MM.1S (cell line): Measurements from ENCODE around the gene FAM131C.
"Not testable (repeated sequence)": the region's sequence is repeated elsewhere in the genome, so short reads cannot be mapped to it uniquely, and the experiment has no call there.

Experiments used
- DNase-seq: peaks from one replicate; pipeline ENCODE4 v3.0.0-alpha.2; 2015
- H2AFZ ChIP-seq: fragments of 300-600 bp; sonication (generic); 2 replicates; pipeline ENCODE4 v1.6.0; 2016; ENCODE audit warnings: antibody characterized with exemption, low read length
- H3F3A ChIP-seq: fragments of 300-600 bp; sonication (generic); 2 replicates; pipeline ENCODE4 v1.6.1; 2016; ENCODE audit warnings: mild to moderate bottlenecking, antibody characterized with exemption, low read length, moderate library complexity, mixed read lengths; ENCODE audit not compliant: insufficient read depth
- H3K27ac ChIP-seq: fragments of 300-600 bp; sonication (generic); 2 replicates; pipeline ENCODE4 v1.5.1; 2016; ENCODE audit warnings: mild to moderate bottlenecking, low read length
- H3K27me3 ChIP-seq: fragments of 300-600 bp; sonication (generic); replicated peaks from 2 replicates; pipeline ENCODE4 v1.6.0; 2016; ENCODE audit warnings: low read length; ENCODE audit not compliant: insufficient read depth
- H3K36me3 ChIP-seq: fragments of 300-600 bp; sonication (generic); replicated peaks from 2 replicates; pipeline ENCODE4 v1.6.1; 2016; ENCODE audit warnings: mild to moderate bottlenecking, low read length, mixed read lengths; ENCODE audit not compliant: insufficient read depth
- H3K4me1 ChIP-seq: fragments of 300-600 bp; sonication (generic); 2 replicates; pipeline ENCODE4 v1.6.1; 2016; ENCODE audit warnings: low read length, mixed read lengths
- H3K4me2 ChIP-seq: fragments of 300-600 bp; sonication (generic); 2 replicates; pipeline ENCODE4 v1.6.0; 2016; ENCODE audit warnings: low read depth, low read length
- H3K4me3 ChIP-seq: fragments of 300-600 bp; sonication (generic); 2 replicates; pipeline ENCODE4 v1.5.1; 2016; ENCODE audit warnings: low read length, mixed read lengths
- H3K79me2 ChIP-seq: fragments of 300-600 bp; sonication (generic); 2 replicates; pipeline ENCODE4 v1.6.1; 2016; ENCODE audit warnings: mixed run types, low read length, mixed read lengths
- H3K9ac ChIP-seq: fragments of 300-600 bp; sonication (generic); 2 replicates; pipeline ENCODE4 v1.6.1; 2016; ENCODE audit warnings: low read length, mixed read lengths
- H3K9me2 ChIP-seq: fragments of 300-600 bp; sonication (generic); replicated peaks from 2 replicates; pipeline ENCODE4 v1.6.1; 2016; ENCODE audit warnings: mild to moderate bottlenecking, low read length, mixed read lengths; ENCODE audit not compliant: insufficient read depth
- H3K9me3 ChIP-seq: fragments of 300-600 bp; sonication (generic); replicated peaks from 2 replicates; pipeline ENCODE4 v1.6.1; 2016; ENCODE audit warnings: mild to moderate bottlenecking, low read length, mixed read lengths; ENCODE audit not compliant: insufficient read depth
- H4K20me1 ChIP-seq: fragments of 300-600 bp; sonication (generic); 2 replicates; pipeline ENCODE4 v1.6.1; 2016; ENCODE audit warnings: mild to moderate bottlenecking, low read length, moderate library complexity, mixed read lengths; ENCODE audit not compliant: insufficient read depth
- CTCF ChIP-seq: fragments of 300-600 bp; sonication (generic); IDR thresholded peaks from 2 replicates; pipeline ENCODE4 v1.5.1; 2016; ENCODE audit warnings: antibody characterized with exemption, low read length, mixed read lengths
- EZH2 ChIP-seq: fragments of 300-600 bp; sonication (generic); optimal IDR thresholded peaks from 2 replicates; pipeline ENCODE3; 2017; ENCODE audit warnings: low read depth, mild to moderate bottlenecking, antibody characterized with exemption, low read length, mixed read lengths
- EZH2phosphoT487 ChIP-seq: fragments of 300-600 bp; sonication (generic); IDR thresholded peaks from 2 replicates; pipeline ENCODE4 v1.6.1; 2018; ENCODE audit warnings: antibody characterized with exemption, low read length

The FAM131C gene

GRCh38 chr1:16023050-16023653 is 50.3 kb downstream of the FAM131C start:
- Histone ChIP-seq H4K20me1 (no peaks in the 10 kb centered on the region), H3K36me3 (no peaks in the 10 kb centered on the region), H3K4me3 (no peak overlapping the region), H3K4me1 (no peaks in the 10 kb centered on the region), H3K9me3 (no peaks in the 10 kb centered on the region), H3F3A (no peaks in the 10 kb centered on the region), H2AFZ (no peak overlapping the region), H3K27ac (no peak overlapping the region), H3K9ac (no peak overlapping the region), H3K27me3 (peaks cover 80% of the 10 kb centered on the region), H3K4me2 (no peak overlapping the region), H3K79me2 (no peaks in the 10 kb centered on the region), H3K9me2 (no peaks in the 10 kb centered on the region)
- no peak for DNase-seq
- TF ChIP-seq EZH2 (no peak), EZH2phosphoT487 (no peak), CTCF (no peak)

GRCh38 chr1:16022393-16022792 is 51.1 kb downstream of the FAM131C start:
- no peaks in the 10 kb centered on the region for H3K36me3 ChIP-seq
- no peaks in the 10 kb centered on the region for H3F3A ChIP-seq
- no peak overlapping the region for H2AFZ ChIP-seq
- no peak for DNase-seq
- no peak overlapping the region for H3K4me2 ChIP-seq
- peaks cover 81% of the 10 kb centered on the region for H3K27me3 ChIP-seq
- no peak overlapping the region for H3K4me3 ChIP-seq
- TF ChIP-seq EZH2 (no peak), CTCF (no peak), EZH2phosphoT487 (no peak)
- H3K9ac ChIP-seq: no peak overlapping the region
- H3K79me2 ChIP-seq: no peaks in the 10 kb centered on the region
- no peaks in the 10 kb centered on the region for H3K4me1 ChIP-seq
- H3K9me3 ChIP-seq: no peaks in the 10 kb centered on the region
- no peak overlapping the region for H3K27ac ChIP-seq
- no peaks in the 10 kb centered on the region for H4K20me1 ChIP-seq
- H3K9me2 ChIP-seq: no peaks in the 10 kb centered on the region

- Histone ChIP-seq H4K20me1 (no peaks in the 10 kb centered on the region), H3K79me2 (no peaks in the 10 kb centered on the region), H3K36me3 (no peaks in the 10 kb centered on the region), H3K4me3 (no peak within 1 kb of the TSS), H3K9me2 (no peaks in the 10 kb centered on the region), H3K4me2 (no peak within 1 kb of the TSS), H3F3A (no peaks in the 10 kb centered on the region), H3K27me3 (peaks cover 78% of the 10 kb centered on the region), H3K9me3 (no peaks in the 10 kb centered on the region), H2AFZ (no peak within 1 kb of the TSS), H3K27ac (no peak within 1 kb of the TSS), H3K4me1 (no peaks in the 10 kb centered on the region), H3K9ac (no peak within 1 kb of the TSS)
- TF ChIP-seq EZH2phosphoT487 (no peak), CTCF (no peak), EZH2 (no peak)
- no peak for DNase-seq
Measured at GRCh38 chr1:16021681-16022080, 51.8 kb downstream of the FAM131C start, which contains the start of gene CLCNKA. TSS of gene CLCNKA (plus strand) at chr1:16022036. CDS start at chr1:16022620, 584 bp downstream.

- not testable (repeated sequence) for H3K79me2 ChIP-seq, H3K9ac ChIP-seq, H3K4me3 ChIP-seq, DNase-seq, H4K20me1 ChIP-seq, H3F3A ChIP-seq, H3K9me2 ChIP-seq, H3K4me1 ChIP-seq, H2AFZ ChIP-seq, H3K27ac ChIP-seq, H3K36me3 ChIP-seq, H3K9me3 ChIP-seq, H3K4me2 ChIP-seq
- H3K27me3 ChIP-seq: peaks cover 82% of the 10 kb centered on the region
Measured at GRCh38 chr1:16020878-16021277, 52.6 kb downstream of the FAM131C start.
